ENCODE results near the gene AKAP13. TPM values are rescaled to one million over a fixed set of nuclear protein-coding genes. Genes with fewer than 3 reads are reported as not detected.

The AKAP13 gene
- total and polyA plus RNA-seq, 2 of the 13 experiments (the other 11 are each of a cell fraction or from before 2014, with no cell fraction given), result 6.7 to 27.1 TPM

DNA sequence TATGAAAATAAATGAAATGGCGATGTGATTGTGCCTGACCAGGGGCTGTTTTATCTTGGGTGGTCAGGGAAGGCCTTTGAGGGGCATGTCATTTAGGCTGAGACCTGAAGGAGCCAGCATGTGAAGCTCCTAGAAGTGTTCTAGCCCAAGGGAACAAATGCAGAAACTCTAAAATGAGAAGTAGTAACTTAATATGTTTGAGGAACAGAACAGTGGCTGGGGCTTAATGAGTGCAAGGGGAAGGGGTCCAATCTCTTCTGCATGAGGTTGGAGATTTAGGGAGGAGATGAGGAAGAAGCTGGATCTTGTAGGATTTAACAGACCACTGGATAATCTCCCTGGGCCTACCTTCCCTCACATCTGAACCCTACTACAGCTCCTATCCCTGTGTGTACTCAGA, 110.5 kb downstream of the AKAP13 start:
- no peak for ATAC-seq
- TF ChIP-seq ZNF598 (CRISPR knock-in tag; IDR thresholded peaks at IDR 0.05; ENCODE audit: borderline replicate concordance), result no peak
- TF ChIP-seq MIXL1 (CRISPR knock-in tag; IDR thresholded peaks at IDR 0.05), result no peak
- TF ChIP-seq PRMT3 (CRISPR knock-in tag; IDR thresholded peaks at IDR 0.05; ENCODE audit: borderline replicate concordance, low read depth), result no peak
- TF ChIP-seq, protein P1, sequence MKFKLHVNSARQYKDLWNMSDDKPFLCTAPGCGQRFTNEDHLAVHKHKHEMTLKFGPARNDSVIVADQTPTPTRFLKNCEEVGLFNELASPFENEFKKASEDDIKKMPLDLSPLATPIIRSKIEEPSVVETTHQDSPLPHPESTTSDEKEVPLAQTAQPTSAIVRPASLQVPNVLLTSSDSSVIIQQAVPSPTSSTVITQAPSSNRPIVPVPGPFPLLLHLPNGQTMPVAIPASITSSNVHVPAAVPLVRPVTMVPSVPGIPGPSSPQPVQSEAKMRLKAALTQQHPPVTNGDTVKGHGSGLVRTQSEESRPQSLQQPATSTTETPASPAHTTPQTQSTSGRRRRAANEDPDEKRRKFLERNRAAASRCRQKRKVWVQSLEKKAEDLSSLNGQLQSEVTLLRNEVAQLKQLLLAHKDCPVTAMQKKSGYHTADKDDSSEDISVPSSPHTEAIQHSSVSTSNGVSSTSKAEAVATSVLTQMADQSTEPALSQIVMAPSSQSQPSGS (CRISPR knock-in tag; IDR thresholded peaks at IDR 0.05), result no peak
- no peak for TF ChIP-seq SOX6 (IDR thresholded peaks at IDR 0.05)
- no peak for TF ChIP-seq SOX6 (CRISPR knock-in tag; IDR thresholded peaks at IDR 0.05)
- no peak for TF ChIP-seq ZNF207 (IDR thresholded peaks at IDR 0.05; ENCODE audit: borderline replicate concordance)
- TF ChIP-seq, protein P2, sequence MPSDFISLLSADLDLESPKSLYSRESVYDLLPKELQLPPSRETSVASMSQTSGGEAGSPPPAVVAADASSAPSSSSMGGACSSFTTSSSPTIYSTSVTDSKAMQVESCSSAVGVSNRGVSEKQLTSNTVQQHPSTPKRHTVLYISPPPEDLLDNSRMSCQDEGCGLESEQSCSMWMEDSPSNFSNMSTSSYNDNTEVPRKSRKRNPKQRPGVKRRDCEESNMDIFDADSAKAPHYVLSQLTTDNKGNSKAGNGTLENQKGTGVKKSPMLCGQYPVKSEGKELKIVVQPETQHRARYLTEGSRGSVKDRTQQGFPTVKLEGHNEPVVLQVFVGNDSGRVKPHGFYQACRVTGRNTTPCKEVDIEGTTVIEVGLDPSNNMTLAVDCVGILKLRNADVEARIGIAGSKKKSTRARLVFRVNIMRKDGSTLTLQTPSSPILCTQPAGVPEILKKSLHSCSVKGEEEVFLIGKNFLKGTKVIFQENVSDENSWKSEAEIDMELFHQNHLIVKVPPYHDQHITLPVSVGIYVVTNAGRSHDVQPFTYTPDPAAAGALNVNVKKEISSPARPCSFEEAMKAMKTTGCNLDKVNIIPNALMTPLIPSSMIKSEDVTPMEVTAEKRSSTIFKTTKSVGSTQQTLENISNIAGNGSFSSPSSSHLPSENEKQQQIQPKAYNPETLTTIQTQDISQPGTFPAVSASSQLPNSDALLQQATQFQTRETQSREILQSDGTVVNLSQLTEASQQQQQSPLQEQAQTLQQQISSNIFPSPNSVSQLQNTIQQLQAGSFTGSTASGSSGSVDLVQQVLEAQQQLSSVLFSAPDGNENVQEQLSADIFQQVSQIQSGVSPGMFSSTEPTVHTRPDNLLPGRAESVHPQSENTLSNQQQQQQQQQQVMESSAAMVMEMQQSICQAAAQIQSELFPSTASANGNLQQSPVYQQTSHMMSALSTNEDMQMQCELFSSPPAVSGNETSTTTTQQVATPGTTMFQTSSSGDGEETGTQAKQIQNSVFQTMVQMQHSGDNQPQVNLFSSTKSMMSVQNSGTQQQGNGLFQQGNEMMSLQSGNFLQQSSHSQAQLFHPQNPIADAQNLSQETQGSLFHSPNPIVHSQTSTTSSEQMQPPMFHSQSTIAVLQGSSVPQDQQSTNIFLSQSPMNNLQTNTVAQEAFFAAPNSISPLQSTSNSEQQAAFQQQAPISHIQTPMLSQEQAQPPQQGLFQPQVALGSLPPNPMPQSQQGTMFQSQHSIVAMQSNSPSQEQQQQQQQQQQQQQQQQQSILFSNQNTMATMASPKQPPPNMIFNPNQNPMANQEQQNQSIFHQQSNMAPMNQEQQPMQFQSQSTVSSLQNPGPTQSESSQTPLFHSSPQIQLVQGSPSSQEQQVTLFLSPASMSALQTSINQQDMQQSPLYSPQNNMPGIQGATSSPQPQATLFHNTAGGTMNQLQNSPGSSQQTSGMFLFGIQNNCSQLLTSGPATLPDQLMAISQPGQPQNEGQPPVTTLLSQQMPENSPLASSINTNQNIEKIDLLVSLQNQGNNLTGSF (CRISPR knock-in tag; IDR thresholded peaks at IDR 0.05), result no peak
- TF ChIP-seq CHD4 (IDR thresholded peaks at IDR 0.05; ENCODE audit: borderline replicate concordance, low read length), result no peak
- no peak for TF ChIP-seq BORCS8-MEF2B (CRISPR knock-in tag; IDR thresholded peaks at IDR 0.05)
- no peak for TF ChIP-seq HNF4A (CRISPR knock-in tag; IDR thresholded peaks at IDR 0.05)
- TF ChIP-seq ZC3H13 (CRISPR knock-in tag; IDR thresholded peaks at IDR 0.05), result no peak
- no peak for TF ChIP-seq PAF1 (CRISPR knock-in tag; IDR thresholded peaks at IDR 0.05)
- no peak for TF ChIP-seq ZNF841 (CRISPR knock-in tag; IDR thresholded peaks at IDR 0.05; ENCODE audit: borderline replicate concordance)
- TF ChIP-seq SIX1 (CRISPR knock-in tag; IDR thresholded peaks at IDR 0.05; ENCODE audit: borderline replicate concordance), result no peak
- TF ChIP-seq, protein P3, sequence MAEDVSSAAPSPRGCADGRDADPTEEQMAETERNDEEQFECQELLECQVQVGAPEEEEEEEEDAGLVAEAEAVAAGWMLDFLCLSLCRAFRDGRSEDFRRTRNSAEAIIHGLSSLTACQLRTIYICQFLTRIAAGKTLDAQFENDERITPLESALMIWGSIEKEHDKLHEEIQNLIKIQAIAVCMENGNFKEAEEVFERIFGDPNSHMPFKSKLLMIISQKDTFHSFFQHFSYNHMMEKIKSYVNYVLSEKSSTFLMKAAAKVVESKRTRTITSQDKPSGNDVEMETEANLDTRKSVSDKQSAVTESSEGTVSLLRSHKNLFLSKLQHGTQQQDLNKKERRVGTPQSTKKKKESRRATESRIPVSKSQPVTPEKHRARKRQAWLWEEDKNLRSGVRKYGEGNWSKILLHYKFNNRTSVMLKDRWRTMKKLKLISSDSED (CRISPR knock-in tag; IDR thresholded peaks at IDR 0.05), result no peak
- no peak for TF ChIP-seq KDM2A (CRISPR knock-in tag; IDR thresholded peaks at IDR 0.05; ENCODE audit: borderline replicate concordance, low read depth)
- TF ChIP-seq NCOA2 (CRISPR knock-in tag; IDR thresholded peaks at IDR 0.05), result no peak
- TF ChIP-seq ZNF160 (CRISPR knock-in tag; IDR thresholded peaks at IDR 0.05), result no peak
- Histone ChIP-seq H2AFZ (ENCODE audit: low read length) (no peak overlapping the region), H3K27me3 (ENCODE audit: control insufficient read depth in 1 of 2, insufficient read depth in 2 of 2, low read length in 2 of 2) (no peaks in the 10 kb centered on the region), H3K9ac (ENCODE audit: insufficient read depth, low read depth, low read length) (no peak overlapping the region), H3K27ac (ENCODE audit: extremely low read length, insufficient read depth, low read length) (no peak overlapping the region), H3K9me3 (ENCODE audit: low read length) (no peaks in the 10 kb centered on the region), H3K36me3 (replicated peaks in 1 of 2; ENCODE audit: control insufficient read depth in 1 of 2, insufficient read depth in 2 of 2, low read length in 2 of 2) (no peaks in the 10 kb centered on the region; a peak in 2 of 5 replicates), H3K4me3 (replicated peaks in 1 of 3; ENCODE audit: insufficient read depth in 1 of 3, low read depth in 2 of 3, low read length in 3 of 3) (no peak overlapping the region), H3K4me2 (ENCODE audit: low read depth, low read length) (no peak overlapping the region), H3K4me1 (ENCODE audit: insufficient read depth, low read length) (peaks cover 4% of the 10 kb centered on the region), H3K79me2 (ENCODE audit: insufficient read depth, low read length) (no peaks in the 10 kb centered on the region), H4K20me1 (ENCODE audit: insufficient read depth, low read length) (no peaks in the 10 kb centered on the region)
- intact Hi-C loops (cut with micrococcal nuclease; ENCODE audit: unreplicated experiment) (no loop called here), in situ Hi-C loops (cut with HindIII; ENCODE audit: extremely low pct_ligation_motif_present, low pct_unique_long_range_greater_than_20kb) (no loop called here)
- BruUV-seq (replicated peaks), result no TSS peak
- no peak for DNase-seq (ENCODE audit: low spot score)
- ChIA-PET POLR2A (no interaction called here), CTCF (ENCODE audit: low intra/inter-chr PET ratio, low total read pairs) (no interaction called here)
- FAIRE-seq, result no peak
- 100% methylated on average over 1 of the region's 1 CpG for WGBS (ENCODE audit: low lambda C conversion rate)
